ENCODE results near the gene NSMCE3.

NSMCE3 gene

DNA sequence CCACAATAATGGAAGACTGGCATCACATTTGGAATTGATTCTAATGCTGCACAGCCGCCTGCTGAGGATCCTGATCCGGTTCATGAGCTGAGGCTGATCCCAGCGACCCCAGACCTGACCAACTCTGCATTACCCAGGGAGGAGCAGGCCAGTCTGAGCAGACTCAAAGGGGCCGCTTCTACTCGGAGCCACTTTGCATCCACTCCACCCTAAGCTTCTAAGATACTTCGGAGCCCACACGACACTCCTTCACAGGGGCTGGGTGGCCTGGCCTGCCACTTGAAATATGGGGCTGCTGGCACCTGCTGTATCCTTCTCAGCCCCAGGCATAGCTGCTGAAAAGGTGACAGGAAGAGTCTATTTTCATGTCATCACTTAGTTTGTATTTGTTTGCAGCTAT is 33.2 kb upstream of the NSMCE3 start:
- H3K9me3 ChIP-seq (ENCODE audit: insufficient read depth, low read length), result no peaks in the 10 kb centered on the region
- H3K36me3 ChIP-seq (ENCODE audit: insufficient read depth, insufficient read length, low read length), result no peaks in the 10 kb centered on the region
- no peaks in the 10 kb centered on the region for H3K27me3 ChIP-seq (ENCODE audit: insufficient read depth, insufficient read length)
- TF ChIP-seq SUZ12 (IDR thresholded peaks at IDR 0.05; ENCODE audit: extremely low read depth, insufficient read depth, insufficient read length) (no peak), YY1 (IDR thresholded peaks at IDR 0.05; ENCODE audit: insufficient read depth, insufficient read length) (no peak), ZNF274 (IDR thresholded peaks at IDR 0.05; ENCODE audit: low read depth, low read length) (no peak)
- no peaks in the 10 kb centered on the region for H3K4me1 ChIP-seq (ENCODE audit: insufficient read depth, insufficient read length)
- no peak overlapping the region for H3K4me3 ChIP-seq (ENCODE audit: insufficient read length, low read depth)
- no peak for DNase-seq (ENCODE audit: low read depth, low spot score)
- no peak overlapping the region for H3K9ac ChIP-seq (ENCODE audit: insufficient read length, low read depth)

DNA sequence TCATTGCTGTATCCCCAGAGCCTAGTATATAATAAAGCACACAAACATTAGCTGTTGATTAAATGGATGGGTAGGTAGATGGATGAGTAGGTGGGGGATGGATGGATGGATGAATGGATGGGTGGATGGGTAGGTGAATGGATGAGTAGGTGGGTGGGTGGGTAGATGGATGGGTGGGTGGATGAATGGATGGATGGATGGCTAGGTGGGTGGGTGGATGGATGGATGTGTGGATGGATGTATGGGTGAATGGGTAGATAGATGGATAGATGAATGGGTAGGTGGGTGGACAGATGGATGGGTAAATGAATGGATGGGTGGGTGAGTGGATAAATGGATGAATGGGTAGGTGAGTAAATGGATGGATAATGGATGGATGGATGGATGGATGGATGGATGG is 30.2 kb upstream of the NSMCE3 start:
- TF ChIP-seq SUZ12 (IDR thresholded peaks at IDR 0.05; ENCODE audit: extremely low read depth, insufficient read depth, insufficient read length), result no peak
- TF ChIP-seq ZNF274 (IDR thresholded peaks at IDR 0.05; ENCODE audit: low read depth, low read length), result no peak
- no peak for TF ChIP-seq YY1 (IDR thresholded peaks at IDR 0.05; ENCODE audit: insufficient read depth, insufficient read length)
- DNase-seq (ENCODE audit: low read depth, low spot score), result no peak
- H3K27me3 ChIP-seq (ENCODE audit: insufficient read depth, insufficient read length), result no peaks in the 10 kb centered on the region

DNA sequence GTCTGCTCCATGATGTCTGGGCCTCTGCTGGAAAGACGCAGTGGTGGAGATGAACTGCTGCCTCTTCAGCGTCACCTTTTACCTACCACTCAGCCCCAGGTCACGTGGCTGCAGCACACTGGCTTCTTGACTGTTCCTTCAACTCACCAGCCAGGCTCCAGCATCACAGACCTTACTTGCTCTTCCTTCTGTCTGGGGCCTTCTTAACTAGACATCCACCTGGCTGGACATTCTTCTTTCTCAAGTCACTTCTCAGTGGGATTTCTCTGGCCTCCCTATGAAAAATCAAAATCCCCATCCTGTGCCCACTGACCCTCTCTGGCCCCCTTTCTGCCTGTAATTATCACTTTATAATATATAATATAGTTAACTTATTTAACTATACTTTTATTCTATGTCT is 29.7 kb upstream of the NSMCE3 start:
- no peak for TF ChIP-seq ZNF274 (IDR thresholded peaks at IDR 0.05; ENCODE audit: low read depth, low read length)
- TF ChIP-seq SUZ12 (IDR thresholded peaks at IDR 0.05; ENCODE audit: extremely low read depth, insufficient read depth, insufficient read length), result no peak
- TF ChIP-seq YY1 (IDR thresholded peaks at IDR 0.05; ENCODE audit: insufficient read depth, insufficient read length), result no peak
- Histone ChIP-seq H3K27me3 (ENCODE audit: insufficient read depth, insufficient read length) (no peaks in the 10 kb centered on the region), H3K4me1 (ENCODE audit: insufficient read depth, insufficient read length) (no peaks in the 10 kb centered on the region), H3K36me3 (ENCODE audit: insufficient read depth, insufficient read length, low read length) (no peaks in the 10 kb centered on the region), H3K9ac (ENCODE audit: insufficient read length, low read depth) (no peak overlapping the region), H3K9me3 (ENCODE audit: insufficient read depth, low read length) (no peaks in the 10 kb centered on the region), H3K4me3 (ENCODE audit: insufficient read length, low read depth) (no peak overlapping the region)
- DNase-seq (ENCODE audit: low read depth, low spot score), result no peak

More for the DNA sequence above, 30.2 kb upstream of the NSMCE3 start:
- Histone ChIP-seq H3K4me1 (ENCODE audit: insufficient read depth, insufficient read length) (no peaks in the 10 kb centered on the region), H3K9me3 (ENCODE audit: insufficient read depth, low read length) (no peaks in the 10 kb centered on the region), H3K36me3 (ENCODE audit: insufficient read depth, insufficient read length, low read length) (no peaks in the 10 kb centered on the region), H3K9ac (ENCODE audit: insufficient read length, low read depth) (no peak overlapping the region), H3K4me3 (ENCODE audit: insufficient read length, low read depth) (no peak overlapping the region)

DNA sequence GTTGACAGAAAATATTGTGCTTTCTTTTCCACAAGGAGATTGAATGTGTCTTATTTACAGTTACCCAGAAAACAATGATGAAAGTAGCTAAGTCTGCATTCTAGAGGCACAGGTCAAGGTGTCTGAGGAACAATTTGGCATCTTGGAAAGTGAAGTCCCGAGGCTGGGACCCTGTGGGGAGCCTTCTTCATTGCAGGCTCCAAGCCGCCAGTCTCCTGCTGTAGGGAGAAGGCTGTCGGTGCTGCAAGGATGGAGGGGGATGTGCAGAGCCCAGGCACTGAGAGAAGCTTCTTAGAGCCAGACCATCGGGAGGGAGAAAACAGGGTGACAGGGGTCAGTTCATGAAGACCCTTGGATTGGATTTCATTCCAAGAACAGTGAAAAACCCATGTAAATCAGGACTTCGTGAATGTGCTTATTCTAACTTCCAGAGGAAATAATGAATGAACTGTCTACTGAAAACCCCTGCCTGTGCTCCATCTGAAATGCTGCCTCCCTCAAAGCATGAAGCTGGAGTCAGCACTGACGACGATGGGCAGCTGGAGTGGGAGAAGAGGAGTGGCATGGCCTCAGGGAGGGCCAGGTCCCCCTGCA is 25.2 kb upstream of the NSMCE3 start:
- peaks cover 9% of the 10 kb centered on the region; the same call in 1 of the 2 replicates for H3K9me3 ChIP-seq (ENCODE audit: insufficient read depth, low read length)
- no peaks in the 10 kb centered on the region for H3K36me3 ChIP-seq (ENCODE audit: insufficient read depth, insufficient read length, low read length)
- no peak overlapping the region for H3K9ac ChIP-seq (ENCODE audit: insufficient read length, low read depth)
- no peak overlapping the region for H3K4me3 ChIP-seq (ENCODE audit: insufficient read length, low read depth)
- no peaks in the 10 kb centered on the region for H3K27me3 ChIP-seq (ENCODE audit: insufficient read depth, insufficient read length)
- TF ChIP-seq YY1 (IDR thresholded peaks at IDR 0.05; ENCODE audit: insufficient read depth, insufficient read length) (no peak), ZNF274 (IDR thresholded peaks at IDR 0.05; ENCODE audit: low read depth, low read length) (no peak)
- DNase-seq (ENCODE audit: low read depth, low spot score), result no peak
- peaks cover 2% of the 10 kb centered on the region for H3K4me1 ChIP-seq (ENCODE audit: insufficient read depth, insufficient read length)

DNA sequence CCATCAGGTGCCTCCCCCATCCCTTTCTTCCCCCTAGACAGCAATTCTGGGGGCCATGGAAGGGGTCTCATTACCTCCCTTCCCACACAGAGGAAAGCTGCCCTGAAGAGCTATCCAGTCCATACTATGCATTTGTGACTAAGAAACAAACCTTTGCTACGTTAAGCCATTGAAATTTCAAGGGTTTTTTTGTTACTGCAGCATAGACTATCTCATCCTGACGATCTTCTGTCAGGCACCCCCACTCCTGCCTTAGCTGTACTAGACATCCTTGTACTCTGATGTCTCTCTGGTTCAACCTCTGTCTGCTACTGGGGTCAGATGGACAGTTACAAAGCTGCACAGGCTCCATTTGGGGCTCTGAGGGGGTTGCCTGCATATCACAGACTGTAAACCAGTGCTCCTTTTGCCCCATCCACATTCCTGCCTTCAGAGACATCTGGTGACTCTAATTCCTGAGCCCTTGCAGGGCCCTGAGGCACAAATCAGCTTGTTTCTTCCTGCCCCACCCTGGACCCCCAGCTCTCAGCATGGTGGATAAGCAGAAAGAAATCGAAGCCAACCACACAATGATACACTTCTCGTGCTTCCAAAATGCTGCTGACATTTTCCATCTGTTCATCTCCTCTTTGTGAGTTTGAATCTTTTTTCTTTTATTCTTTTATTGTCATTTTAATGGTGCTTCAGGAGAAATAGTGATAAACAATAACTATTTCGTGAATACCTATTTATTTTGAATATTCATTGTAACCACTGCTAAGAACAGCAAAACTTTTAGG is 21.6 kb upstream of the NSMCE3 start:
- DNase-seq (ENCODE audit: low read depth, low spot score), result no peak
- no peaks in the 10 kb centered on the region for H3K36me3 ChIP-seq (ENCODE audit: insufficient read depth, insufficient read length, low read length)
- no peak overlapping the region for H3K4me3 ChIP-seq (ENCODE audit: insufficient read length, low read depth)
- H3K9me3 ChIP-seq (ENCODE audit: insufficient read depth, low read length), result peaks cover 9% of the 10 kb centered on the region; the same call in 1 of the 2 replicates
- H3K9ac ChIP-seq (ENCODE audit: insufficient read length, low read depth), result no peak overlapping the region
- no peaks in the 10 kb centered on the region for H3K27me3 ChIP-seq (ENCODE audit: insufficient read depth, insufficient read length)
- no peak for TF ChIP-seq SUZ12 (IDR thresholded peaks at IDR 0.05; ENCODE audit: extremely low read depth, insufficient read depth, insufficient read length)
- no peak for TF ChIP-seq YY1 (IDR thresholded peaks at IDR 0.05; ENCODE audit: insufficient read depth, insufficient read length)
- no peak for TF ChIP-seq ZNF274 (IDR thresholded peaks at IDR 0.05; ENCODE audit: low read depth, low read length)
- peaks cover 2% of the 10 kb centered on the region for H3K4me1 ChIP-seq (ENCODE audit: insufficient read depth, insufficient read length)

DNA sequence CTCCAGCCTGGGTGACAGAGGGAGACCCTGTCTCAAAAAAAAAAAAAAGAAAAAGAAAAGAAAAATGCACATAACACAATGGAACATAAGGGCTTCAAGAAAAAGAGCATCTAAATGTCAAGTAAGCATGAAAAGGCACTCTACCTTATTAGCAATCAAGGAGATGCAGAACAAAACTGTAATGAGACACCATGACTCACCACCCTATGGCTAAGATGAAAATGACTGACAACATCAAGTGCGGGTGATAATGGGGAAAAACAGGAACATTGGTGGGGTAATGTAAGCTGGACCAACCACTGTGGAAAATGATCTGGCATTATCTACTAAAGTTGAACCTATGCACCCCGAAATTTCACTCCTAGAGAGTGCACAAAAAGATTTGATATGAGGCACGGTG is 19.6 kb upstream of the NSMCE3 start:
- peaks cover 9% of the 10 kb centered on the region; the same call in 1 of the 2 replicates for H3K9me3 ChIP-seq (ENCODE audit: insufficient read depth, low read length)
- H3K27me3 ChIP-seq (ENCODE audit: insufficient read depth, insufficient read length), result no peaks in the 10 kb centered on the region
- no peak for DNase-seq (ENCODE audit: low read depth, low spot score)
- no peaks in the 10 kb centered on the region for H3K36me3 ChIP-seq (ENCODE audit: insufficient read depth, insufficient read length, low read length)
- peaks cover 2% of the 10 kb centered on the region for H3K4me1 ChIP-seq (ENCODE audit: insufficient read depth, insufficient read length)
- H3K9ac ChIP-seq (ENCODE audit: insufficient read length, low read depth), result no peak overlapping the region
- no peak overlapping the region for H3K4me3 ChIP-seq (ENCODE audit: insufficient read length, low read depth)
- TF ChIP-seq YY1 (IDR thresholded peaks at IDR 0.05; ENCODE audit: insufficient read depth, insufficient read length) (no peak), SUZ12 (IDR thresholded peaks at IDR 0.05; ENCODE audit: extremely low read depth, insufficient read depth, insufficient read length) (no peak), ZNF274 (IDR thresholded peaks at IDR 0.05; ENCODE audit: low read depth, low read length) (no peak)

DNA sequence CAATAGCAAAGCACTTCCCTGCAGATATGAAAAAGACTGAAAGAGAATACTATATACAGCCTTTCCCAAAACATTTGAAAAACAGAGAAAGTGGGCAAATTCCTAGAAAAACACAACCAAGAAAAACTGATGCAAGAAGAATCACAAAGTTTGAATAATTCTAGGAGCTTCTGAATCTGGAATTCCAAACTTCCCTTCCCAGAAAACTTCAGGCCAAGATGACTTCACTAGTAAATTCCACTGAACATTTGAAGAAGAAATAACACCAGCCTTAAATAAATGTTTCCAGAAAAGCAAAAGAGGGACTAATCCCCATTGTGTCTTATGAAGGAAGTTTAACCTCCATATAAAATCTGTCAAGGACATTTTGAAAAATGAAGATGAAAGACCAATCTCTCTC is 15.8 kb upstream of the NSMCE3 start:
- H3K27me3 ChIP-seq (ENCODE audit: insufficient read depth, insufficient read length), result no peaks in the 10 kb centered on the region
- no peak overlapping the region for H3K9ac ChIP-seq (ENCODE audit: insufficient read length, low read depth)
- H3K9me3 ChIP-seq (ENCODE audit: insufficient read depth, low read length), result no peaks in the 10 kb centered on the region
- no peak for TF ChIP-seq ZNF274 (IDR thresholded peaks at IDR 0.05; ENCODE audit: low read depth, low read length)
- TF ChIP-seq YY1 (IDR thresholded peaks at IDR 0.05; ENCODE audit: insufficient read depth, insufficient read length), result no peak
- TF ChIP-seq SUZ12 (IDR thresholded peaks at IDR 0.05; ENCODE audit: extremely low read depth, insufficient read depth, insufficient read length), result no peak
- no peaks in the 10 kb centered on the region for H3K36me3 ChIP-seq (ENCODE audit: insufficient read depth, insufficient read length, low read length)
- H3K4me1 ChIP-seq (ENCODE audit: insufficient read depth, insufficient read length), result no peaks in the 10 kb centered on the region
- H3K4me3 ChIP-seq (ENCODE audit: insufficient read length, low read depth), result no peak overlapping the region
- DNase-seq (ENCODE audit: low read depth, low spot score), result no peak

All from NT2/D1 (cell line).